ENCODE measurements around the gene MSH4.
A peak's percentile ranks its signal among the peaks of the same experiment; 100 is the strongest.
"Not testable (repeated sequence)": the region's sequence is repeated elsewhere in the genome, so short reads cannot be mapped to it uniquely, and the experiment has no call there.

The MSH4 gene

DNA sequence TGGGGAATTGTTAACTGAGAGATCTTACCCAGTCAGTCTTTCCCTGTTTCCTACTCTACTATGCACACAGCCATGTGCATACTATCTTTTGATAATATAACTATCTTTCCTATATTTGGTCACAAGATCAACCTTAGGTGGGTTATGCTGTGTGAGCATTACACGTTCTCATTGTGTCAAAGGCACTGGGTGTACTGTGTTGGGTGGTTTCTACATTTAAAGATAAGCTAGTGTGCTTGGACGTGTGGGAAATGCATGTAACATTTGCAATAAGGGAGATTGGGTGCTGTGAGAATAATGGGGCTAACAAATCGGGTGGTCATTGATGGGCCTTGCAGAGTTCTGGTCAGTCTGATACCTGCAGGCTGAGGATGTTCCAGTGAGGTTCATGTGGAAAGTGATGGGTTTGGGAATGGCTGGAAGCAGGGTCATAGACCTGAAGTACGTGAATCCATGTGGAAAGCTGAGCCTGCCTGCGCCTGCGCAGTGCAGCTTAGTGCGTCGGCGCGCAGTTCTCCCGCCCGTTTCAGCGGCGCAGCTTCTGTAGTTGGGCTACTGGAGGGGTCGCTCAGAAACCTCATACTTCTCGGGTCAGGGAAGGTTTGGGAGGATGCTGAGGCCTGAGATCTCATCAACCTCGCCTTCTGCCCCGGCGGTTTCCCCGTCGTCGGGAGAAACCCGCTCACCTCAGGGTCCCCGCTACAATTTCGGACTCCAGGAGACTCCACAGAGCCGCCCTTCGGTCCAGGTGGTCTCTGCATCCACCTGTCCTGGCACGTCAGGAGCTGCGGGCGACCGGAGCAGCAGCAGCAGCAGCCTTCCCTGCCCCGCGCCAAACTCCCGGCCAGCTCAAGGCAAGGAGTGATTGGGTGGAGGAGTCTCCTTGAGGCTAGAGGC, at the start of gene MSH4:
Gene MSH4 (plus strand): TSS at position 507 of the 897 bp plus-strand sequence. CDS start 104 bp downstream, at position 611.
- no peak for DNase-seq (ENCODE audit: low spot score)

DNA sequence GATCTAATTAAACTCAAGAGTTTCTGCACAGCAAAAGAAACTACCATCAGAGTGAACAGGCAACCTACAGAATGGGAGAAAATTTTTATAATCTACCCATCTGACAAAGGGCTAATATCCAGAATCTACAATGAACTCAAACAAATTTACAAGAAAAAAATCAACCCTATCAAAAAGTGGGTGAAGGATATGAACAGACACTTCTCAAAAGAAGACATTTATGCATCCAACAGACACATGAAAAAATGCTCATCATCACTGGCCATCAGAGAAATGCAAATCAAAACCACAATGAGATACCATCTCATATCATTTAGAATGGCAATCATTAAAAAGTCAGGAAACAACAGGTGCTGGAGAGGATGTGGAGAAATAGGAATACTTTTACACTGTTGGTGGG, 39.5 kb upstream of the MSH4 start:
- DNase-seq (ENCODE audit: low spot score), result not testable (repeated sequence)

- DNase-seq (ENCODE audit: low spot score), result not testable (repeated sequence)
Observed at GRCh38 chr1:75758543-75758942, 38.1 kb upstream of the MSH4 start.

DNA sequence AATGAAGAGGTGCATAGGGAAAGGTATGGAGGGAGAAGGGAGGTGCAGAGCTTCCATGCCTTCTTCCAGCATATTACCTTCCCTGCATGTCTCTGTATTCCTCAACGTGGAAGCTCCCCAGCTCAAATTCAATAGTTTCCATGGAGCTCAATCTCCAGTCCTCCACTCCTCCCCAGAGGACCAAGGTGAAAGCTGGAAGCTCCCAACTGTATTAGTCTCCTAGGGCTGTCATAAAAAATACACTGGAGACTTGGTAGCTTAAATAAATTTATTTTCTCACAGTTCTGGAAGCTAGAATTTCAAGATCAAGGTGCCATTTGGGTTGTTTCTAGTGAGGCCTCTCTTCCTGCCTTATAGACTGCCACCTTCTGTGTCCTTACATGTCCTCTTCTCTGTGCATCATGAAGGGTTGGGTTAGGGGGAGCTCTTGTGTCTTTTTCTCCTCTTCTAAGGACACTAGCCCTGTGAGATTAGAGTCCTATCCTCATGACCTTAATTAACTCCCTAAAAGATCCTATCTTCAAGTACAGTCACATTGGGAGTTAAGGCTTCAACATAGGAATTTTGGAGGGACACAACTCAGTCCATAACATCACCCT, 32.5 kb upstream of the MSH4 start:
- no peak for DNase-seq (ENCODE audit: low spot score)

- no peak for DNase-seq (ENCODE audit: low spot score)
Observed at GRCh38 chr1:75765697-75766355, 30.9 kb upstream of the MSH4 start.

- DNase-seq (ENCODE audit: low spot score), result no peak
Observed at GRCh38 chr1:75768016-75768415, 28.7 kb upstream of the MSH4 start.

- no peak for DNase-seq (ENCODE audit: low spot score)
Observed at GRCh38 chr1:75770761-75771160, 25.9 kb upstream of the MSH4 start.

- no peak for DNase-seq (ENCODE audit: low spot score)
Observed at GRCh38 chr1:75771978-75772377, 24.7 kb upstream of the MSH4 start.

- DNase-seq (ENCODE audit: low spot score), result not testable (repeated sequence)
Observed at GRCh38 chr1:75777812-75778211, 18.9 kb upstream of the MSH4 start.

- not testable (repeated sequence) for DNase-seq (ENCODE audit: low spot score)
Observed at GRCh38 chr1:75778694-75779093, 18.0 kb upstream of the MSH4 start.

DNA sequence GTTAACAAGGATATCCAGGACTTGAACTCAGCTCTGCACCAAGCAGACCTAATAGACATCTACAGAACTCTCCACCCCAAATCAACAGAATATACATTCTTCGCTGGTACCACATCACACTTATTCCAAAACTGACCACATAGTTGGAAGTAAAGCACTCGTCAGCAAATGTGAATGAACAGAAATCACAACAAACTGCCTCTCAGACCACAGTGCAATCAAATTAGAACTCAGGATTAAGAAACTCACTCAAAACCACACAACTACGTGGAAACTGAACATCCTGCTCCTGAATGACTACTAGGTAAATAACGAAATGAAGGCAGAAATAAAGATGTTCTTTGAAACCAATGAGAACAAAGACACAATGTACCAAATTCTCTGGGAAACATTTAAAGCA, 16.5 kb upstream of the MSH4 start:
- DNase-seq (ENCODE audit: low spot score), result not testable (repeated sequence)

DNA sequence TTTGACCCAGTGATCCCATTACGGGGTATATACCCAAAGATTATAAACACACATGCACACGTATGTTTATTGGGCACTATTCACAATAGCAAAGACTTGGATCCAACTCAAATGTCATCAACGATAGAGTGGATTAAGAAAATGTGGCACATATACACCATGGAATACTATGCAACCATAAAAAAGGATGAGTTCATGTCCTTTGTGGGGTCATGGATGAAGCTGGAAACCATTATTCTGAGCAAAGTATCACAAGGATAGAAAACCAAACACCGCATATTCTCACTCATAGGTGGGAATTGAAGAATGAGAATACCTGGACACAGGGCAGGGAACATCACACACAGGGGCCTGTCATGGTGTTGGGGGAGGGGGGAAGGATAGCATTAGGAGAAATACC, 12.8 kb upstream of the MSH4 start:
- DNase-seq (ENCODE audit: low spot score), result not testable (repeated sequence)

DNA sequence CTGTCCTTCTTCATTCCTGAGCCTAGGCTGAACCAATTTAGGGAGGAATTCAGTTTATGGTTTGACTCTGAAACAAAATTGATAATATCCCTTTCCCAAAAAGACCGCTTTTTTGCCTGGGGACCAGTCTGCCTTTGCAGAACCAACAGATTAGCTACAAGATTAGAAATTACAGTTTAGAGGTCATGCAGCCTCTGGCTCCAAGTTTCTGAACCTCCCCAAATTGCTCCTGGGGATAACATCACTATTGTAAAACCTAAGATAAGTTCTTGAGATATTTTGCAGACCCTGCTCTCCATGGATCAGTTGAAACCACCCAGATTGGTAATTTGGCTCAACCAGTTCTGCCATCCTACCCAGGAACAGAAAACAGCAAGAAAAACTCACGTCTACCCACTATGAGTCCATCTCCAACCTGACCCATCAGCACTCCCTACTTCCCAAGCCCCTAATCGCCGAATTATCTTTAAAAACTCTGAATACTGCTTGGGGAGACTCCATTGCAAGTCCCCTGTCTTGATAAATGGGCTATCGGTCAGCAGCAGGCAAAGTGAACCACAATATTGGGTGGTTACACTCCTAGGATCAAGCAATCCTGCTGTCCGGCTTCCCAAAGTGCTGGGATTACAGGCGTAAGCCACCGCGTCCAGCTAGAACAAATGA, 11.2 kb upstream of the MSH4 start:
- DNase-seq (ENCODE audit: low spot score), result no peak

DNA sequence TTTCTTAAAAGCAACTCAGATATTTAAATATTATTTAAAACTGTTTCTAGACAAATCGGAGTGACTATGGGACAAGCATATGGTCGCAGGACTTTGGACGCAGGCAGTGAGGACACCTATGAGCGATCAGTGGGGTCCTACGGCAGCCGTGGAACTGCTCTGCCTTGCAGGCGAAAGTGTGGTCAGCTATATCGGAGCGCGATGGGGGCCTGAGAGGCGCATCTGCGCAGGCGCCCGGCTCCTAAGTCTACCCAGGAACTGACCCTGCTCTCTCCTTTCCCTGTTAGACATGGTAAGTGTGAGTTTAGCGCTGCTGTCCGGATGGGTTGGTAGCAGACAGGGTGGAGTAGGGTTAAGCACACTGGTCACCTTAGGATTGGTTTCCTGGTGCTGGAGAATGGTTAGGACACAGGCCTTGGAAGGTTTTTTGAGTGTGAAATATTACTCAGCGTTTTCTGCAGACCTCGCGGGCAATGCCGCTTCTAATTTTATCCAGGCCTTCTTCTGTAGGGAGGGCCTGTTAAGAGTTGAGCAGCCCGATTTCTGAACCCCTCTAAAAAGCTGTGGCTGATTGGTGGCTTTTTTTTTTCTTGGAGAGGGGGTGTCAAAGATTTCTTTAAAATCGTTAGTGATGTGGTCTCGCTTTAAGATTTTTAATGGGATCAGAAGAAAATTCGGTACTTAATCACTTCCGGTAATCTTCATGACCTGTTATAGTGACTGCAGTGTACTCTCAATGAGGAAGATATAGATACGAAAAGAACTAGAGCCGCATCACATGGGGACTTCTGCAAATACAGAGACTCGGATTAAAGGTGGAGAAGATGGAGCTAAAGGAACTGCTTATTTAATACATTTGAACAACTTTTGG, 10.5 kb upstream of the MSH4 start, which contains the start of gene RABGGTB:
Gene RABGGTB (plus strand): TSS at position 274 of the 871 bp plus-strand sequence. CDS start 16 bp downstream, at position 290.
- peak; percentile 96 for DNase-seq (ENCODE audit: low spot score)

- DNase-seq (ENCODE audit: low spot score), result no peak
Observed at GRCh38 chr1:75786901-75787493, 9.7 kb upstream of the MSH4 start.

- DNase-seq (ENCODE audit: low spot score), result no peak
Observed at GRCh38 chr1:75787524-75787923, 9.2 kb upstream of the MSH4 start.

DNA sequence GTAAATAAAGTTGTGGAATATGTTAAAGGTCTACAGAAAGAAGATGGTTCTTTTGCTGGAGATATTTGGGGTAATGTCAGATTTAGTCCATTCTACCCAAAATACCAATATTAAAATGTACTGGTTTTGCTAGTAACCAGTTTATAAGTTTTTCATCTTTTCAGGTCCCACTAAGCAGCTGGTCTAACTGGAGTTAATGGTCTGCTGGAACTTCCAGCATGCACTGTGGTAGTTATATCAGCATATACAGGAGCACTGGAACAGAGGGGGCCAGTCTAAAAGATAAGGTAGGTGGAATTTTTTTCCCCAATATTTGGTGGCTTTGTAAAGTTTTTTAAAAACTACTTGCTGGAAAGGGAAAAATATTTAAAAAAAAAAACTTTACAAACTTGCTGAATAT, 6.7 kb upstream of the MSH4 start:
- DNase-seq (ENCODE audit: low spot score), result no peak

DNA sequence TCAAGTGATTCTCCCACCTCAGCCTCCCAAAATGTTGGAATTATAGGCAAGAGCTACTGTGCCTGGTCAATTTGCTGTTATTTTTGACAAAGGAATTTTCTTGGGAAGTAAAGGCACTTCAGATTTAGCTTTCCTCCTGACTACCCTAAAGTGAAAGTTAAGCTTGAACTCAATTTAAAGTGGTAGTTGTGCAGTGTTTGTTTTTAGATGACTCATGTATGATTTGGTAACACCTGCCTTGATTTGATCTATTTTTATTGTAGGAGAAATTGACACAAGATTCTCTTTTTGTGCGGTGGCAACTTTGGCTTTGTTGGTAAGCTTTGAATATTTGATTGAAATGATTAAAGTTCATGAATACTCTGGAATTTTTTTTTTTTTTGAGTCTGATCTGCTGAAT, 5.7 kb upstream of the MSH4 start:
- DNase-seq (ENCODE audit: low spot score), result no peak

DNA sequence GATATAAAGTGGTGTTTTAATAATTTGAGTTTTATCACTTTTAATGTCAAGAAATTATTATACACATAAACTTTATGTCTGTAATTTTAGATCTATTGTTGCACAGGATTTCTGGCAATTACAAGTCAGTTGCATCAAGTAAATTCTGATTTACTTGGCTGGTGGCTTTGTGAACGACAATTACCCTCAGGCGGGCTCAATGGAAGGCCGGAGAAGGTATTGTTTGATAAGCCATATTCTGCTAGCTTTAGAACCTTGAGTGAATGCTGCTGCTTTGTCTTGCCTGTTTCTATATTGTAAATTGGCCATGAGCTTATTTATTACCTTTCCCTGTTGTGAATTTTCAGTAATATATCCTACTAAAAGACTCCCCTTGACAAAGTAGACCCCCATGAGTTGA, 4.6 kb upstream of the MSH4 start:
- no peak for DNase-seq (ENCODE audit: low spot score)

DNA sequence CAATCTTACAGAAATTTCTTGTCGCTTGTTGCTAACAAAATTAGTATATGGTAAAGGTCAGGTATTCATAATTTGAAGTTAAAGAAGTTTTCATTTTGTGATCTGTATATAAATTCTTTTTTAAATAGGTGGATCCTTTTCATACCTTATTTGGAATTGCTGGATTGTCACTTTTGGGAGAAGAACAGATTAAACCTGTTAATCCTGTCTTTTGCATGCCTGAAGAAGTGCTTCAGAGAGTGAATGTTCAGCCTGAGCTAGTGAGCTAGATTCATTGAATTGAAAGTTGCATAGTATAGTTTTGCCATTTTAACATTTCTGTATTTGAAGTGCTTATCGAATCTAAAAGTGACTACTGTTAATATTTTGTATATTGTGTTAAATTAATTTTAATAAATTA, 2.3 kb upstream of the MSH4 start:
- DNase-seq (ENCODE audit: low spot score), result no peak

GRCh38 chr1:75795703-75796193, 934 bp upstream of the MSH4 start:
- no peak for DNase-seq (ENCODE audit: low spot score)

All from hematopoietic multipotent progenitor cell treated with erythropoietin and hydrocortisone succinate and interleukin-3 and kit ligand, for 15 days (in vitro differentiated cells).